SK-N-SH (cell line): ENCODE measurements around the gene CD300H. TPM values are rescaled to one million over a fixed set of nuclear protein-coding genes. Genes with fewer than 3 reads are reported as not detected.
"Not testable (repeated sequence)": the region's sequence is repeated elsewhere in the genome, so short reads cannot be mapped to it uniquely, and the experiment has no call there.

Experiments used
- CTCF ChIA-PET: fragments of 300-600, 350-600 bp; formaldehyde crosslinking; extraction: SDS; loops from one replicate; lab custom pipeline; 2021; lab: Yijun Ruan, JAX
- POLR2A ChIA-PET: fragments of 350-600 bp; sonication (Branson Sonifier 250); formaldehyde crosslinking; extraction: SDS; loops from one replicate; lab custom pipeline; 2020; ENCODE audit warnings: antibody characterized with exemption, inconsistent platforms; lab: Yijun Ruan, JAX
- DNase-seq: peaks from one replicate; pipeline ENCODE4 v3.0.0; 2012
- H2AFZ ChIP-seq: fragments of 200-600 bp; sonication (generic); 2 replicates; pipeline ENCODE4 v1.8.1; 2016; ENCODE audit warnings: antibody characterized with exemption, mild to moderate bottlenecking, low read depth
- H3F3A ChIP-seq: fragments of 200-600 bp; sonication (generic); replicated peaks from 2 replicates; pipeline ENCODE3; 2016; ENCODE audit warnings: antibody characterized with exemption, mild to moderate bottlenecking; ENCODE audit not compliant: insufficient read depth
- H3K27ac ChIP-seq, 2 experiments: fragments of 200-500 bp in 1 of 2; fragments of 200-600 bp in 1 of 2; sonication (Bioruptor generic) in 1 of 2; sonication (generic), shearing (Covaris generic) in 1 of 2; 2 replicates each; pipeline versions ENCODE4 v1.5.1 to v1.6.1; 2014 to 2016; ENCODE audit warnings: low read depth in 2 of 2, inconsistent platforms in 1 of 2, low read length in 1 of 2, mild to moderate bottlenecking in 1 of 2, mixed read lengths in 1 of 2
- H3K27me3 ChIP-seq: fragments of 200-600 bp; sonication (generic), shearing (Covaris generic); 2 replicates; pipeline ENCODE4 v1.6.1; 2016; ENCODE audit warnings: mixed run types; ENCODE audit not compliant: insufficient read depth
- H3K36me3 ChIP-seq, 2 experiments: fragments of 200-500 bp in 1 of 2; fragments of 200-600 bp in 1 of 2; sonication (Bioruptor generic) in 1 of 2; sonication (generic) in 1 of 2; replicated peaks in 1 of 2; 2 replicates each; pipeline versions ENCODE3 to v1.5.1; 2014 to 2016; ENCODE audit warnings: low read length in 1 of 2, mild to moderate bottlenecking in 1 of 2; ENCODE audit not compliant: insufficient read depth in 2 of 2, control insufficient read depth in 1 of 2
- H3K4me1 ChIP-seq, 2 experiments: fragments of 200-500 bp in 1 of 2; fragments of 200-600 bp in 1 of 2; sonication (Bioruptor generic) in 1 of 2; sonication (generic), shearing (Covaris generic) in 1 of 2; 2 replicates each; pipeline versions ENCODE4 v1.5.1 to v1.6.1; 2014 to 2016; ENCODE audit warnings: low read depth in 1 of 2, low read length in 1 of 2, mixed run types in 1 of 2; ENCODE audit not compliant: insufficient read depth in 2 of 2, control insufficient read depth in 1 of 2
- H3K4me2 ChIP-seq: fragments of 200-600 bp; sonication (generic), shearing (Covaris generic); 2 replicates; pipeline ENCODE4 v1.6.1; 2017; ENCODE audit warnings: mixed run types
- H3K4me3 ChIP-seq, 2 experiments: fragments of 200-500 bp in 1 of 2; fragments of 200-600 bp in 1 of 2; sonication (Bioruptor generic) in 1 of 2; sonication (generic), shearing (Covaris generic) in 1 of 2; 2 replicates each; pipeline versions ENCODE4 v1.5.1 to v1.8.1; 2014 to 2016; ENCODE audit warnings: low read depth in 2 of 2, inconsistent platforms in 1 of 2, low read length in 1 of 2, mild to moderate bottlenecking in 1 of 2, mixed read lengths in 1 of 2, moderate library complexity in 1 of 2
- H3K79me2 ChIP-seq: fragments of 200-600 bp; sonication (generic); 2 replicates; pipeline ENCODE4 v1.8.1; 2017; ENCODE audit warnings: mild to moderate bottlenecking; ENCODE audit not compliant: insufficient read depth
- H3K9ac ChIP-seq: fragments of 200-600 bp; sonication (generic); 2 replicates; pipeline ENCODE4 v1.6.1; 2017; ENCODE audit warnings: mixed run types
- H3K9me2 ChIP-seq: fragments of 200-600 bp; sonication (generic); 2 replicates; pipeline ENCODE4 v1.6.1; 2017; ENCODE audit warnings: mixed run types
- H3K9me3 ChIP-seq: fragments of 200-600 bp; sonication (generic); 2 replicates; pipeline ENCODE4 v1.6.1; 2017; ENCODE audit warnings: mixed run types, mild to moderate bottlenecking, moderate library complexity
- H4K20me1 ChIP-seq: fragments of 200-600 bp; sonication (generic); 2 replicates; pipeline ENCODE4 v1.6.1; 2017; ENCODE audit warnings: mild to moderate bottlenecking, mixed run types; ENCODE audit not compliant: insufficient read depth
- CHD2 ChIP-seq: fragments of 150-350 bp; IDR thresholded peaks from 2 replicates; pipeline ENCODE4 v1.6.1; 2018; ENCODE audit warnings: low read length; ENCODE audit not compliant: partially characterized antibody
- EZH2phosphoT487 ChIP-seq: fragments of 200-600 bp; sonication (generic); IDR thresholded peaks from 2 replicates; pipeline ENCODE4 v1.6.1; 2017; ENCODE audit warnings: low read depth, mixed run types, mild to moderate bottlenecking, antibody characterized with exemption, moderate library complexity, borderline replicate concordance
- FOXJ3 ChIP-seq: sonication (generic); formaldehyde crosslinking; IDR thresholded peaks from 2 replicates; pipeline ENCODE4 v1.5.1; 2020; ENCODE audit warnings: mild to moderate bottlenecking, missing genetic modification reagents
- NFIC ChIP-seq: IDR thresholded peaks from 2 replicates; pipeline ENCODE4 v1.4.0; 2012; ENCODE audit warnings: borderline replicate concordance
- NRF1 ChIP-seq: IDR thresholded peaks from 2 replicates; pipeline ENCODE4 v1.6.1; 2012; ENCODE audit warnings: low read depth, mild to moderate bottlenecking, low read length
- RCOR1 ChIP-seq: fragments of 150-350 bp; IDR thresholded peaks from 2 replicates; pipeline ENCODE4 v1.6.1; 2017; ENCODE audit warnings: antibody characterized with exemption, low read length
- RFX5 ChIP-seq: IDR thresholded peaks from 2 replicates; pipeline ENCODE4 v1.6.1; 2012; ENCODE audit warnings: mild to moderate bottlenecking, improper control_type of control experiment, low read length
- RXRA ChIP-seq: IDR thresholded peaks from 2 replicates; pipeline ENCODE4 v1.4.0; 2012; ENCODE audit warnings: low read depth, mild to moderate bottlenecking, borderline replicate concordance
- SIN3A ChIP-seq: IDR thresholded peaks from 2 replicates; pipeline ENCODE4 v1.6.1; 2012; ENCODE audit warnings: low read depth, mild to moderate bottlenecking, low read length, moderate library complexity, borderline replicate concordance
- TEAD4 ChIP-seq: IDR thresholded peaks from 2 replicates; pipeline ENCODE4 v1.4.0; 2012; ENCODE audit warnings: mild to moderate bottlenecking, borderline replicate concordance; ENCODE audit not compliant: insufficient read depth
- WGBS: methylation state at CpG from one replicate; pipeline ENCODE4 v1.1.6; 2017; ENCODE audit warnings: low lambda C conversion rate; 5-methylcytosine and 5-hydroxymethylcytosine counted together
- polyA plus RNA-seq, 3 experiments: library from polyadenylated mRNA; depleted of rRNA; stranded (reverse); fragments of >200 nt; gene quantifications; 2 replicates each; pipeline ENCODE4 v1.2.3, GENCODE V29; 2012
- TF ChIP-seq, protein P1 (sequence below): fragments of 150-350 bp; IDR thresholded peaks from 2 replicates; pipeline ENCODE4 v1.6.1; 2017; ENCODE audit warnings: antibody characterized with exemption, low read length, low read depth, borderline replicate concordance
- TF ChIP-seq, protein P2 (sequence below): IDR thresholded peaks from 2 replicates; pipeline ENCODE4 v1.6.1; 2012; ENCODE audit warnings: mild to moderate bottlenecking, low read depth, low read length, moderate library complexity

Gene CD300H
- polyA plus RNA-seq, 1 of the 3 experiments (the other 2 are of a cell fraction): not detected

DNA sequence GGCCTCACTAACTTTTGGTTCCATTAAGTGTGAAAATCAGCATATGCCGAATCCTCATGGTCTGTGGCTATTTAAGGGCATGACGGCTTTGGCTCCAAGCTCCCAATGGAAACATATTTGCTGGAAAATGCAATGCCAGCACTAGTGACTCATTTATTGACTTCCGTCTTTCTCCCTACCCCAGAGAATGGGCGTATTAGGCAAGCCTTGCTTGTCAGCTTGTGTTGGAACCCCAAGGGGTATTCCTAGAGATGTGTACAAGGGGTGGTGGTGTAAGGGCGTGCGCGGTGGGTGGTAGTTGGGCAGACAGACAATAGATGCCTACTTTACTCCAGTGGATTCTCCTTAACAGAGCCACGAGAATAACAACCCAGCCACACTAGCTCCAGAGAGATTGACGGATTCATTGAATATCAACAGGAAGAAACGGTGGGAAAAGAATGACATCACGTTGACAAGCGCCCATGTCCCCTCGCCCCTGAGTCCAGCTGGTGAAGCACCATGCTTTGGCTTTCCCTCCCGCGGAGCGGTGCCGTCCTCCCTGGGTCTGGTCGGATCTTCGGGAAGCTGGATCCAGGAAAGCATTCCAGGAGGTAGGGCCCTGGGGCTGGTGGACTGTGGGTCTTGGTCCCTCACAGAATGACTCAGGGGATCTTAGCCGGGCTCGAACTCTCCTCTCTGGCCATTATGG is 46.4 kb downstream of the CD300H start:
- H4K20me1 ChIP-seq: no peaks in the 10 kb centered on the region
- no peak overlapping the region for H3K4me3 ChIP-seq
- no peak overlapping the region for H3K9ac ChIP-seq
- H3K9me2 ChIP-seq: no peaks in the 10 kb centered on the region
- no peak for TF ChIP-seq RFX5
- TF ChIP-seq, protein P1, sequence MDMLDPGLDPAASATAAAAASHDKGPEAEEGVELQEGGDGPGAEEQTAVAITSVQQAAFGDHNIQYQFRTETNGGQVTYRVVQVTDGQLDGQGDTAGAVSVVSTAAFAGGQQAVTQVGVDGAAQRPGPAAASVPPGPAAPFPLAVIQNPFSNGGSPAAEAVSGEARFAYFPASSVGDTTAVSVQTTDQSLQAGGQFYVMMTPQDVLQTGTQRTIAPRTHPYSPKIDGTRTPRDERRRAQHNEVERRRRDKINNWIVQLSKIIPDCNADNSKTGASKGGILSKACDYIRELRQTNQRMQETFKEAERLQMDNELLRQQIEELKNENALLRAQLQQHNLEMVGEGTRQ: no peak
- no peaks in the 10 kb centered on the region for H3K27me3 ChIP-seq
- H2AFZ ChIP-seq: no peak overlapping the region
- ChIA-PET POLR2A (no interaction called here), CTCF (interaction anchor here (1.3 kb wide), 1 partner anchor 220 kb away, joined by 4 read pairs; no protein-coding TSS in a partner anchor)
- no peaks in the 10 kb centered on the region for H3F3A ChIP-seq
- no peak overlapping the region for H3K4me2 ChIP-seq
- H3K36me3 ChIP-seq: no peaks in the 10 kb centered on the region
- H3K27ac ChIP-seq: no peak overlapping the region
- H3K9me3 ChIP-seq: no peaks in the 10 kb centered on the region
- 39% methylated on average over 21 of the region's 21 CpGs for WGBS
- H3K4me1 ChIP-seq: no peaks in the 10 kb centered on the region
- no peaks in the 10 kb centered on the region for H3K79me2 ChIP-seq
- no peak for DNase-seq

DNA sequence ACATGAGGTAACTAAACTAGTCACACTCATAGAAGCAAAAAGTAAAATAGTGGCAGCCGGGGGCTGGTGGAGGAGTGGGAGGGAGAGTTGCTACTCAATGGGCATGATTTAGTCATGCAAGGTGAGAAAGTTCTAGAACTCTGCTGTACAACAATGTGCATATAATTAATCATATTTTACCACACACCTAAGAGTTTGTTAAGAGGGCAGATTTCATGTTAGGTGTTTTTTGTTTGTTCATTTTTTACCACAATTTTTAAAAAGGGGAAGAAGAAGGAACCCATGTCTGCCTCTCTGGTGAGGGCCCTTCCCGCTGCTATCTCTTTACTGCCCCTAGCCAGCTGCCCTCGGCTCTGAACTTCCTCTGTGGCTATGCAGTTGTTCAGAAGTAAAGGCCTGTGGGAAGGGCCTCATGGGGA is 47.3 kb downstream of the CD300H start:
- H4K20me1 ChIP-seq: no peaks in the 10 kb centered on the region
- no peaks in the 10 kb centered on the region for H3K79me2 ChIP-seq
- TF ChIP-seq NFIC (no peak), SIN3A (no peak), FOXJ3 (CRISPR knock-in tag) (no peak), RCOR1 (no peak), NRF1 (no peak), TEAD4 (no peak), RXRA (no peak), CHD2 (no peak), EZH2phosphoT487 (no peak)
- TF ChIP-seq, protein P2, sequence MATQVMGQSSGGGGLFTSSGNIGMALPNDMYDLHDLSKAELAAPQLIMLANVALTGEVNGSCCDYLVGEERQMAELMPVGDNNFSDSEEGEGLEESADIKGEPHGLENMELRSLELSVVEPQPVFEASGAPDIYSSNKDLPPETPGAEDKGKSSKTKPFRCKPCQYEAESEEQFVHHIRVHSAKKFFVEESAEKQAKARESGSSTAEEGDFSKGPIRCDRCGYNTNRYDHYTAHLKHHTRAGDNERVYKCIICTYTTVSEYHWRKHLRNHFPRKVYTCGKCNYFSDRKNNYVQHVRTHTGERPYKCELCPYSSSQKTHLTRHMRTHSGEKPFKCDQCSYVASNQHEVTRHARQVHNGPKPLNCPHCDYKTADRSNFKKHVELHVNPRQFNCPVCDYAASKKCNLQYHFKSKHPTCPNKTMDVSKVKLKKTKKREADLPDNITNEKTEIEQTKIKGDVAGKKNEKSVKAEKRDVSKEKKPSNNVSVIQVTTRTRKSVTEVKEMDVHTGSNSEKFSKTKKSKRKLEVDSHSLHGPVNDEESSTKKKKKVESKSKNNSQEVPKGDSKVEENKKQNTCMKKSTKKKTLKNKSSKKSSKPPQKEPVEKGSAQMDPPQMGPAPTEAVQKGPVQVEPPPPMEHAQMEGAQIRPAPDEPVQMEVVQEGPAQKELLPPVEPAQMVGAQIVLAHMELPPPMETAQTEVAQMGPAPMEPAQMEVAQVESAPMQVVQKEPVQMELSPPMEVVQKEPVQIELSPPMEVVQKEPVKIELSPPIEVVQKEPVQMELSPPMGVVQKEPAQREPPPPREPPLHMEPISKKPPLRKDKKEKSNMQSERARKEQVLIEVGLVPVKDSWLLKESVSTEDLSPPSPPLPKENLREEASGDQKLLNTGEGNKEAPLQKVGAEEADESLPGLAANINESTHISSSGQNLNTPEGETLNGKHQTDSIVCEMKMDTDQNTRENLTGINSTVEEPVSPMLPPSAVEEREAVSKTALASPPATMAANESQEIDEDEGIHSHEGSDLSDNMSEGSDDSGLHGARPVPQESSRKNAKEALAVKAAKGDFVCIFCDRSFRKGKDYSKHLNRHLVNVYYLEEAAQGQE: no peak
- no peak overlapping the region for H3K4me2 ChIP-seq
- no peaks in the 10 kb centered on the region for H3K9me2 ChIP-seq
- WGBS: 12% methylated on average over 3 of the region's 3 CpGs
- ChIA-PET CTCF (no interaction called here), POLR2A (no interaction called here)
- no peak overlapping the region for H2AFZ ChIP-seq
- no peak for DNase-seq
- H3K36me3 ChIP-seq: no peaks in the 10 kb centered on the region
- H3K9me3 ChIP-seq: no peaks in the 10 kb centered on the region
- H3K27me3 ChIP-seq: no peaks in the 10 kb centered on the region
- no peaks in the 10 kb centered on the region for H3F3A ChIP-seq
- H3K4me3 ChIP-seq: no peak overlapping the region
- H3K9ac ChIP-seq: no peak overlapping the region
- H3K27ac ChIP-seq: no peak overlapping the region
- no peaks in the 10 kb centered on the region for H3K4me1 ChIP-seq

DNA sequence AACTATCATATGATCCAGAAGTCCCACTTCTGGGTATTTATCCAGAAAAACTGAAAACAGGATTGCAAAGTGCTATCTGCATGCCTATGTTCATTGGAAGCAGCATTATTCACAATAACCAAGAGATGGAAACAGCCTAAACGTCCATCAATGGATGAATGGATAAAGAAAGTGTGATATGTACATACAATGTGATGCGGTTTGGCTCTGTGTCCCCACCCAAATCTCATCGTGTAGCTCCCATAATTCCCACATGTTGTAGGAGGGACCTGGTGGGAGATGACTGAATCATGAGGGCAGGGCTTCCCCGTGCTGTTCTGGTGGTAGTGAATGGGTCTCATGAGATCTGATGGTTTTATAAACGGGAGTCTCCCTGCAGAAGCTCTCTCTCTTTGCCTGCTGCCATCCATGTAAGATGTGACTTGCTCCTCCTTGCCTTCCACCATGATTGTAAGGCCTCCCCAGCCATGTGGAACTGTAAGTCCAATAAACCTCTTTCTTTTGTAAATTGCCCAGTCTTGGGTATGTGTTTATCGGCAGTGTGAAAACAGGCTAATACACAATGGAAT is 48.8 kb downstream of the CD300H start:
- H3K9ac ChIP-seq, H3K4me1 ChIP-seq, H2AFZ ChIP-seq, H3K4me3 ChIP-seq, H3K36me3 ChIP-seq, H3K4me2 ChIP-seq, H3K79me2 ChIP-seq, DNase-seq, H3K27ac ChIP-seq, H3K9me2 ChIP-seq, H3K27me3 ChIP-seq, H3K9me3 ChIP-seq, H4K20me1 ChIP-seq, POLR2A ChIA-PET: not testable (repeated sequence)
- WGBS: 12% methylated on average over 6 of the region's 6 CpGs
- CTCF ChIA-PET: interaction anchor here (1.0 kb wide), 1 partner anchor 48 kb away, joined by 3 read pairs; no protein-coding TSS in a partner anchor
- peaks cover 13% of the 10 kb centered on the region for H3F3A ChIP-seq
